GM12878 (cell line): ENCODE results near the gene SBF1.

Source experiments
- CTCF ChIP-seq, 3 experiments: IDR thresholded peaks in 2 of 3; conservative IDR thresholded peaks in 1 of 3; 2 replicates each; pipeline ENCODE4 v1.5.1; 2011; ENCODE audit warnings: low read depth in 3 of 3, low read length in 3 of 3, mild to moderate bottlenecking in 3 of 3, control low read depth in 2 of 3, moderate library complexity in 2 of 3, inconsistent platforms in 1 of 3, mixed read lengths in 1 of 3; ENCODE audit not compliant: control insufficient read depth in 2 of 3, insufficient read depth in 1 of 3; ENCODE audit errors: extremely low read depth in 1 of 3
- RCOR1 ChIP-seq: conservative IDR thresholded peaks from 2 replicates; pipeline ENCODE4 v1.6.1; 2012; ENCODE audit warnings: low read depth, low read length, improper control_type of control experiment
- SP1 ChIP-seq: IDR thresholded peaks from one replicate; pipeline ENCODE4 v1.6.1; 2011; ENCODE audit warnings: low read depth, low read length

- no peak for TF ChIP-seq RCOR1
- no peak for TF ChIP-seq SP1
- TF ChIP-seq CTCF (IDR thresholded peaks at IDR 0.05 in 2 of 3, conservative IDR thresholded peaks at IDR 0.05 in 1 of 3; ENCODE audit: control insufficient read depth in 2 of 3, extremely low read depth in 1 of 3, insufficient read depth in 1 of 3, low read depth in 3 of 3, low read length in 3 of 3) = no peak
These were observed 46.9 kb upstream of the SBF1 start for GRCh38 chr22:50521710-50522109.
